ENCODE data around the gene ACSF3.

The ACSF3 gene

DNA sequence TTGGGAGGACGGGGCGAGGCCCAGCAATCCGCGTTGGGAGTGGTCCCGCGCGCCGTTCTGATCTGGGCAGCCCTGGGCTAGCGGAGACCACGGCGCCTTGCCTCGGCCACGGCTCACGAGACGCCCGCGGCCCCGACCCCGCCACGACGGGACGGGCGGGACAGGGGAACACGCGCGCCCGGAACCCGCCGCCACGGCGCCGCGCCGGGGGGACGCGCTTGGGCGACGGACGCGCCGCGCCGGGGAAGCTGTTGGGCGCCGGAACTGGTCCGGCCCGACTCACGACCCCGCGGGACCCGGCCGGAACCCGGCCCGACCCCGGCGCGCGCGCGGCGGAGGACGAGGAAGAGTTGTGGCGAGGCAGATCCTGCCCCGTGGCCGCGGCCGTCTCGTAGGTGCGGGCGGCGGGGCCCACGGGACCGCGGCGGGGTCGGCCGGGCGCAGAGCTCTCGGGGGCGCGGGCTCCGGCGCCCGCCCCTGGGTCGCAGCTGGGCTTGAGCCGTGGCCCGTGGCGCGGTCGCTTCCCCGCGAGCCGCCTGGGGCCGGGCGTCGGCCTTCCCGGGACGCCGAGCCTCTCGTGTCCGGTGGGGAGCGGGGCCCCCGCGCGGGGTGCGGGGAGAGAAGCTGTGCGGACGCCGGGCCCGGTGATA is at the start of gene ACSF3:
ACSF3 (plus strand) TSS at position 251 of the 650 bp plus-strand sequence. CDS start 6,830 bp downstream, outside the sequence.
- DNase-seq (ENCODE audit: low read depth in 2 of 3, low spot score in 1 of 3): peak; percentile 50 to 55 (median 52)

DNA sequence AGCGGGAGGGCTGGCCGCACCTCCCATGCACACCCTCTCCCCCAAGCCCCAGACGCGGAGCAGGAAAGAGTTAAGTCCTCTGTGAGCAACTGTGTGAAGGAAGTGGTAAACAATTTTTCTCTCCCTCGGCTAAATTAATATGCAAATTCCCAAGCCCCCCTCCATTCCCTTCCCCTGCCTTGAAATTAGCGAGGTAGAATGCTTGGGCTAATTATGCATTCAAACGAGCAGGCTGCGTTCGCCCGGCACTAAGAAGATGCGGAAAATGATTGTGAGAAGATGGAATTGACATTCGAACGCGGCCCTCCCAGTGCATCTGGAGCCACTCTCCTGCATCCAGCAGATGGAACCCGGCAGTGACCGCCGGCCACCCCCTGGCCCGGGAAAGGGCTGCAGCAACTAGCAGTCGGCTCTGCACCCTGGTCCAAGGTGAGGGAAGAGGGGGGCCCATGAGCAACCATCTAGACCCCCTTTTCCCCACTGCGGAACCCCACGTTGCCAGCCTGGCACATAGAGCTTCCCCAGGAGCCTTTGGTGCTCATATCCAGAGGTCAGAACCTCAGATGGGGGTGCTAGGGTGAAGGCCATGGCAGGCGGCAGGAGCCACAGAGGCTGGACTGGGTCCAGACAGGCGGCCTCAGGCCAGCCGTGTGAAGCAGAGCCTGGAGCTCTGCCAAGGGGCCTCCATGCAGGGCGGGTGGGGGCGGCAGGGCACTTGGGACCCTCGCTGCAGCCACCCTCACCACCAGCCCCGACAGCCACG is 49.1 kb upstream of the ACSF3 start:
- DNase-seq (ENCODE audit: low read depth in 2 of 3, low spot score in 1 of 3): no peak

DNA sequence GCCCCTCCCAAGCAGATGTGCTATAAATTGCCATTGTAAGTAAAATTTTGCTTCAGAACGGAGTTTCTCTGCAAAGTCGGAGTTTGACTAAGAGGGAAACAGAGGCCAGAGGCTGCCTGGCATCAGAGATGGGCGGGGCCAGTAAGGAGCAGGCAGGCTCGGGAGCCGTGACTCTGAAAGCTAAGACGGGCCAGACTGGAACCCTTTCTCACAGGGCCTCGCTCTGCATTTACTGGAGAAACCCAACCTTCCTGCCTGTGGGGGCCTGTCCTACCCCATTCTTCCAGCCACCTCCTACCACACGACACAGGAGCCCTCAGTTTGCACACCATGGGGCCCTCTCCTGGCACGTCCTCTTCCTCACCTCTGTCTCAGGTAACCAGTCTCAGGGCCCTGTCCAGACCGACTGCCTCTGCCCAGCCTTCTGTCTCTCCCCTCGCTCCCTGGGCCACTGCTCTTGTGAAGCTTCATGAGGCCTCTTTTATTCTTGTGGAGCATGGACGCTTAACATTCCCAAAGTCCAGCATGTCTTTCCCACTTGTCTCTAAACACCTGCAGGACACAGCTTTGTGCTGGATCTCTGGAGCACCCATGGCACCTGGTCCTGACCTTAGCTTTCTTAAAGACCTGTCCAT is 48.4 kb upstream of the ACSF3 start:
- DNase-seq (ENCODE audit: low read depth in 2 of 3, low spot score in 1 of 3): no peak

DNA sequence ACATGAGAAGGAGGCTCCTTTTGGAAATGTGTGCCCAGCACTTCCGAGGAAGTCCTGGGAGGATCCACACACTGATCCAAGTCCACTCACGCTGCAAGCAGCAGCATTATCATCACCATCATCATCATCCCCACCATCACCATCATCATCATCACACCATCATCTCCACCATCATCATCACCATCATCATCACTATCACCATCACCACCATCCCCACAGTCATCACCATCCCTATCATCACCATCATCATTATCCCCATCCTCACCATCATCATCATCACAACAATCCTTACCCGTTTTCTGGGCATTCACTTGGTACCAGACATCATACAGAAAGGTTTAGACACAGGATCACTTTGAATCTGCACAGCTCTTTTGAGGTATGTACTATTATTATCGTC is 47.8 kb upstream of the ACSF3 start:
- DNase-seq (ENCODE audit: low read depth in 2 of 3, low spot score in 1 of 3): no peak

DNA sequence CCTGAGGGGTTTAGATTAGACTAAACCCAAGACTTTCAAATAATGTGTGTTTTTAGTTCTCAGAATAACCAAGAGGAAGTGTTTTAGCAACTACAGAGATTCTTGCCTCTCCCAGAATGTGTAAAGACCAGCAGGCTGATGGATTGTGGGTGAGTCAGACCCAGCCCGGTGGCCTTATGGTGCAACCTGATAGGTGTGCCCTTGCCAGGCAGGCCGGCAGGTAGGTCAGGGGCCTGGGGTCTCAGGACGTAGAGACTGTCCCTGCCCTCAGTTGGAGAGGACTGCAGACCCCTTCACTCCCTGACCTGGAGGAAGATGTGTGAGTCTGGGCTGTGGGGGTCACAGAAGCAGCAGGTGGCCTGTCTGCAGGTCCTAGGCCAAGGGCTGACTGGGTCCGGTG is 47.2 kb upstream of the ACSF3 start:
- DNase-seq (ENCODE audit: low read depth in 2 of 3, low spot score in 1 of 3): no peak

DNA sequence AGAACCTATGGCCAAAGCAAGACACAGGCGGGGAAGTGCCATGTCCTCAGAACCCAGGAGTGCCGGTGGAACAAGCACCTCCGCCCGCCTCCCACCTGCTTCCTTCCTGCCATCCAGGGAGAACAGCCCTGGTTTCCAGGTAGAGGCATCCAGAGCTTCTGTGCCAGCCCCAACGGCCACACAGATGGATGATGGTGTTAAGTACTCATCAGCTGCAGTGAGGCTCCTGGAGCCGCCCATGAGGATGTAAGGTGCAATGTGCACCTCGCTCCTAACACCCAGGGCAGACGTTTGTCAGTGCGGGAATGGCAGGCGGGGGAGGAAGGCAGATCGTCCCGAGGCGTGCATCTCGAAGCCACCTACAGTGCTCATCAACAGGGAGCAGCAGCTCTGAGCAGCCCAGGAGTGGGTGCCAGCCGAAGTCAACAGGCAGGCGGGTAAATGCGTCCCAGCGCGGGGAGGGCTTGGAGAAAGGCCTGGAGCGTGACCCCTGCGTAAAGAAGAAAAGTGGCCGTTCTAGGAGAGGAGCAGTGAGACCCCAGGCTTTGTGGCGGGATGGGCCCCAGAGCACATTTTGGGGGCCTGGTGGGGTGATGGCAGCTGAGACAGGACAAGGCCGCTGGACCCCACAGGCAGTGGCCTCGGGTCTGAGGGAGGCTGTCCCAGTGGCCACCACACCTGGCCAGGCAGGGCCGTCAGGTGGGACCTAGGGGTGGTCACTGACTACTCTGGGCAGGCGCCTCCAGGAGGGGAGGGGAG is 46.1 kb upstream of the ACSF3 start:
- no peak for DNase-seq (ENCODE audit: low read depth in 2 of 3, low spot score in 1 of 3)

DNA sequence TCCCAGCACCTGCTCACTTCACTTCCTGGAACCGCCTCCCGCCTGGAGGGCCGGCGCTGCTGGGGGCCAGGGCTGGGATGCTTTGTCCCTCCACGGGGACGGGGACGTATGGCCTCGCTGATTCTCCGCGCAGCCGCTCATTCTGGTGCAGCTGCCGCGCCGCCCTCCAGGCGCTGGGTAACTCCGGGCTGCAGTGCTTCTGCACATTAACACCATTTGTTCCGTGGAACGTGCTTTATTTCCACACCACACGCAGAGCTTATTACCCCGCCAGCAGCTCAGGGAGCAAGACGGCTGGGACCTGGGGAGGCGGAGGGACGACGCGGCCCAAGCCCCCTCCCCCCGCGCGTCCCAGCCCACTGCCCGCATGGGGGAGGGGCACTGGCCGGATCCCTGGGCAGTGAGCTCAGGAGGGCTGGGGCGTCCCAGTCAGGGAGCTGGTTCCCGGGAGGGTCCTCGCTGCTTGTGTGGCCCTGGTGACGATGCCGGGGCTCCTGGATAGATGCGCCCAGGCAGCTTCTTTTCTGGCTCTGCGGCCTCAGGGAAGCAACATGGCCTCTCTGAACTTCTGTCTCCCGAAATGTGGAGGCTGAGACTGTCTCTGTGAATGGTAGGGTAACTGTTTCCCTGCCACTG is 45.4 kb upstream of the ACSF3 start:
- DNase-seq (ENCODE audit: low read depth in 2 of 3, low spot score in 1 of 3): no peak

DNA sequence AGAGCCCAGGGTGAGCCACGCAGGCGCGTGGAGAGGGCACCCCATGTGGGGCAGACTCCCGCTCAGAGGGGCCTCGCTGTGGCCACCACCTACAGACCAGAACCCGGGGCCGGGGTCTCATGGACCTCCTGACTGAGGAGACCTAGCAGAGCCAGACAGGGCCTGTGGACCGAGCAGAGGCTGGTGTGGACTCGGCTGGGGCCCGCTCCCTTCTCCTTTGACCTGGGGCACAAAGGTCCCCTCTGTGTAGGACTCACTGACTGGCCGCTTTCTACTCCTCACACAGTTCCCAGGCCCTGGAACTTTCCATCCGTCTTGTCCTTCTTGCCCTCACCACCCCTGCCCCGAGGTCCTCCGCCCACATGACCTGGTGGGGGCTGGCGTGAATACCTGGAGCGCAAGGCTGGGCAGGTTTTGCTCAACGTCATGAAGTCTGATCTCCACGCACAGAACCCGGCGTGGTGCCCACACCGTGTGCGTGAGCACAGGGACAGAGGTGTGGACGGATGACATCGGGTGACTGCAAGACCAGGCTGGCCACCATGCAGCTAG is 44.7 kb upstream of the ACSF3 start:
- no peak for DNase-seq (ENCODE audit: low read depth in 2 of 3, low spot score in 1 of 3)

DNA sequence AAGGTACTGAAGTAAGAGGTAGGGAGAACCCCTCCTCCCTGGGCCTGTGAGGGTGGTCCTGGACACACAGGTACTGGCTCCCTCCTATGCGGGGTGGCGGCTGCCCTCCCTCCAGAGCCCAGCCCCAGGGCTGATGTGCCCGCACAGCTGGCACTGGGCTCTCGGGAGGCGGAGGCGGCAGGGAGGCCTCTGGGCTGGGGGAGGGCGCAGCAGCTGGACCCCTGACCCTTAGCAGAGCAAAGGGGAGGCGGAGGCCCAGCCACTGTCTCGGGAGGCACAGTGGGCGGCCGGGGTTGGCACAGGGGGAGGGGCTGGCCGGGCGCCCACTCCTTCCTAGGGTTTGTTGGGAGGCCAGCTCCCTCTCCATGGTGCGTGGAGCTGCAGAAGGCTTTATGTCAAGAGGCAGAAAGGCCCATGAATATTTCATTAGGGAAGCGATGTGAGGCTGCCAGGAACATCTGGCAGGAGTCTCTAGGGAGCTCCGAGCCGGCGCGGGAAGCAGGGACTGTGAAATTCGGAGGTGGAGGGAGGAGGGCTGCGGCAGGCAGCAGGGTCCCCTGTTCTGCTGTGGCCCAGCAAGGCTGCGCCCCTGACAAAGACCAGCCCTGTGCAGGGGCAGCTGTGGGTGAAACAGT is 44.1 kb upstream of the ACSF3 start:
- no peak for DNase-seq (ENCODE audit: low read depth in 2 of 3, low spot score in 1 of 3)

DNA sequence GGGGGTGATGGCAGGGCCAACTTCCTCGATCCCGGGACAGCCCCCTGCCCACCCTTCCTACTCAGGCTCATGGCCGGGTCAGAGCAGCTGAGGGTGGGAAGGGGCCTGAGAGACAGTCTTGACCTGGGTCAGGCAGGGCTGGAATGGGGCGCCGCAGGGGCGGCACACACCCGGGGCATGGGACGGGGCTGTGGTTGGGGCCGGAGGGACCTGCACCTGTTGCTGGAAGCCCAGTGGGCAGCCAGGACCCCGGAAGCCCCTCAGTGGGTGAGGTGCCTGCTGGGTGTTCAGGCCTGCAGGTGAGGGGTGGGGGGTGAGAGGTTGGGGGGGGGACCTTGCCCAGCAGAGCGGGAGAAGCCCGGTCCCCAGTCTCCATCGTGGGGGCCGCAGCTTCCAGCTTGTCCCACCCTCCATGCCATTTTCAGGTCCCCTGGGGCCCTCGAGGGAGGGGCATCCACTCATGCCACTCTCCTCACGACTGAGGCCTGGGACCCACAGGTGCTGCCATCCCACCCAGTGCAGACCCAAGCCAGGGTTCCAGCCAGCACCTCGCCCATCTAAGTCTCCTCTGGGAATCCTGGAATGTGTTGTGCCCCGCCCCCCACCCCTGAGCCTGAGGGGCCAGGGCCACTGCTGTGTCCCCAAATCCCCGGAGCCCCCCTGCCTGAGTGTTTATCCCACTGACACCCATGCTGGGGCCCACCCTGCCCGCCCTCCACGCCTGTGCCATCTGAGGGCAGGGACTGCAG is 43.4 kb upstream of the ACSF3 start:
- no peak for DNase-seq (ENCODE audit: low read depth in 2 of 3, low spot score in 1 of 3)

DNA sequence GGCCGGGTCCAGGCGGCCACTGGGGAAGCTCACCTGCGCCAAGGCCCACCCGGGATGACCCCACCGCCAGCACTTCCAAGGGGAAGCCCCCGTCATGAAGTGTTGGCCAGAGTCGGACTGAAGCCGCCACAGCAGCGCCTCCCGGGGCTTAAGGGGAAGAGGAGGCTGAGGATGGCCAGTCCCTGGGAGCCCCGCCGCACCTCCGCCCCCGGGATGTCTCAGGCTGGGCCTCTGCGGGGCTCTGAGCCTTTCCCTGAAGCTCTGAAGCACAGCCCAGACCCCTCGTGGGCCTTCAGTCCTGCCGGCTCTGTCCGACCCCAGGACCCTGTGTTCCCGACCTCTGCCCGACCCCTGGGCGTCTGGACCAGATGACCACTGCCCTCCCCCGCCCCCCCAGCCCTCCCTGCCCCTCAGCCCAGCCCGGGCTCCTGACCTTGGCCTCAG is 42.8 kb upstream of the ACSF3 start:
- DNase-seq (ENCODE audit: low read depth in 2 of 3, low spot score in 1 of 3): no peak

DNA sequence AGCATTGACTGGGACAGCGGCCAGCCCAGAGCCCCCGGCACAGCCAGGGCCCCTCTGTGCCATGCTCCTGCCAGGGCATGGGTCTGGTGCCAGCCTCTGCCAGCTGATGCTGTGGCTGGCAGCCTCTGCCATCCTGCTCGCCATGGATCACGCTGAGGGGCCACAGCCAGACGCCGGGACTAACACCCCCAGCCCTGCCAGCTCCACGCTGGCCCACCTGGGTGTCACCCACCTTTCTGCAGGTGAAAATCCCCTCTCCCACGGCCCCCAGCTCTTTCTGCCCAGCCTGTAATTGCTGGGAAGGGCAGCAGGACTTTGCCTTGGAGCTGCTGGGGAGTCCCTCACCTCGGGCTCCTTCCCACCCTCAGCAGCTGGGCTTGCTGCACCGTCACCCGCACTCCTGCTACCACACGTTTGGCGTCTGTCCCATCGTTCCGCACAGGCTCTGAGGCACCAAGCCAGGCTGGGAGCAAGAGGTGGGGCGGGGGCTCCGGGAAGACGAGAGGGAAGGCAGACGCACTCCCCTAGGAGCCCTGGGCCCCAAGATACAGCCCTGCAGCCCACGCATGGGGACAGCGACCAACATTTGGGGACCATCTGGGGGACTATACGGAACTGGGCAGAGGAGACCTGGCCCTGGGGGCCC is 42.0 kb upstream of the ACSF3 start:
- DNase-seq (ENCODE audit: low read depth in 2 of 3, low spot score in 1 of 3): no peak

DNA sequence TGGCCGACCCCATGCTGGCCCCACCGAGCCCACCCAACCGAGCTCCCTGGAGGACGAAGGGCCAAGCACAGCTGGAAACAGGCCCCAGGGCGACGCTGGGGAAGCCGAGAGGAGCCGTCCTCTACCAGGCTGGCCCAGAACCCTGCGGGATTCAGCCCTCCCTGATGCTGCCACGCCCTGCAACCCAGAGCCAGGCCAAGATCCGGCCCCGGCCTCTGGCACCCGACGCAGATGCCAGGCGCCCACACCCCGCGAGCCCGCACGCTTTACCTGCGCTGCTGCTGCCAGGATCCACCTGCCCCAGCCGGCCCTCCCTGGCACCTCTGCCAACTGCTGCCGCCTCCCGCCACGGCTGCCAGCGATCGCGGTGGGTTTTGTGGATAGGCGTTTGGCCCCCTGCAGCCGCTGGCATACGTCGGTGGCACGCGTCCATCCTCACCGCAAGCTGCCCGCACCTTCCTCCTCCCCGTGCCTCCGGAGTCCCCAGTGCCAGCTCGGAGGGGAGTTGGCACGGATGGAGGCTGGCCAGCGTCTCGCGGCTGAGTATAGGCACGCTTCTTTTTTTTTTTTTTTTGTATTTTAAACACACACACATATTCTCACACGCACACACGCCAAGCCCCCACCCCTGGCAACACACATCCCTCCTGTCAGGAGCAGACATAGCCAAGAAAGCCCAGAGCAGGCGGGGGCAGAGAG is 41.3 kb upstream of the ACSF3 start:
- DNase-seq (ENCODE audit: low read depth in 2 of 3, low spot score in 1 of 3): no peak

DNA sequence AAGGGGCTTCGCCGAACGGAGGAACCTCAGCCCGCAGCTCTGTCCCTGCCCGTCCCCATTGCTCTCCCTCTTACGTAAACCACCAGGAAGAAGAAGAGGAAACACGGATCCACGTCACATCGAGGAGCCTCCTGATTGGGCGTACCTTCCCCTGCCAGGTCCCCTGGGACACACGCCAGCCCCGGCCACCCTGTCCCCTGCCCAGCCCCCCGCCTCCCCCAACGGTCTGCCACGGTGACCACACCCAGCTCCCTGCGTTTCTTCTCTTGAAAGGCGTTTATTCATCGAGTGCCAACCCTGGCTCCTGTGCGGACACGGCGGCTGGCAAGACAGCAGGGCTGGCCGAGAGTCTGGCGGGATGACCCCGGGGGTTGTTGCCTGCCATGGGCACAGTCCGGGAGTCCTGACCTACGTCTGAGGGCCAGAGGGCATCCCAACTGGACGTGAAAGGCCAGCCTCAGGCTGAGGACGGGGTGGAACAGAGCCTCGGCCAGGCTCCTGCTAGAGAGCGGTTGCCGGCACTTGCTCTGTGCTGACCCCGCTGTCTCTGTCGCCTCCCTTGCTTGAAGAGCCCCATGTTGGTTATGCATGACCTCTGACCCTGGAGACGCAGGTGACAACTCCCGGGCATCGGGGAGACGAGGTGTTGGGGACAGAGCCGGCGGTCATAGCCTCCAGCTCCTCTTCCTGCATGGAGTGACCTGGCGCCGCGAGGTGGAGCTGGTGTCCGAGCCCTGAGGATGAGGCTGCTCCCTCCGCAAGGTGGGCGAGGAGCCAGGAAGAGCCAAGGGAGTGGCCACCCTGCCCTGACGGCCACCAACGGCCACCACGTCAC is 40.5 kb upstream of the ACSF3 start:
- no peak for DNase-seq (ENCODE audit: low read depth in 2 of 3, low spot score in 1 of 3)

DNA sequence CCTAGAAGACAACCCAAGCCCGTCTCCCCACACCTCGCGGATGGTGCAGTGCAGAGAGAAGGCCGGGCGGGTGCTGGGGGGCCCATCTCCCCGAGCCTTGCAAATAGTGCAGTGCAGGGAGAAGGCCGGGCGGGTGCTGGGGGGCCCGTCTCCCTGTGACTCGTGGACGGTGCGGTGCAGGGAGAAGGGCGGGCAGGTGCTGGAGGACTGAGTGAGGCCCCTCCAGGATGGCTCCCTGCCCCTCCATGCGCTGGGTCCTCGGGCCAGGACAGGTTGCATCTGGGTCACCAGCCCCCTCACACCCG is 40.0 kb upstream of the ACSF3 start:
- no peak for DNase-seq (ENCODE audit: low read depth in 2 of 3, low spot score in 1 of 3)

DNA sequence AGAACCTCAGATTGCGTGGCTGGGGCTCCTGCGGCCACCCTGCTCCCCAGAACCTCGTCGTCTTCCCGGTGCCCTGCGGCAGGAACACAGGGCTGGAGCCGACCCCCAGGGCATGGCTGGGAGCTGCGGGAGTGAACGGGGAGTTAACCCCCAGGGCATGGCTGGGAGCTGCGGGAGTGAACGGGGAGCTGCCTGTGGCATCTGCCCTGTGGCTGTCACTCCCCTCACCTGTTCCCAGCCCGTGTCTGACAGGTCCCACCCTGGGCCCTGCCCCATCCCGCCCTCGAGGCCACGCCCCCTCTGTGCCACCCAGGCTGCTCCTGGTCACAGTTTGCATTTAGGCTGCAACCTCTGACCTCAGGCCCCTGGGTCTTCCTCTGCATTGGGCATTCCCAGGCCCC is 39.4 kb upstream of the ACSF3 start:
- no peak for DNase-seq (ENCODE audit: low read depth in 2 of 3, low spot score in 1 of 3)

DNA sequence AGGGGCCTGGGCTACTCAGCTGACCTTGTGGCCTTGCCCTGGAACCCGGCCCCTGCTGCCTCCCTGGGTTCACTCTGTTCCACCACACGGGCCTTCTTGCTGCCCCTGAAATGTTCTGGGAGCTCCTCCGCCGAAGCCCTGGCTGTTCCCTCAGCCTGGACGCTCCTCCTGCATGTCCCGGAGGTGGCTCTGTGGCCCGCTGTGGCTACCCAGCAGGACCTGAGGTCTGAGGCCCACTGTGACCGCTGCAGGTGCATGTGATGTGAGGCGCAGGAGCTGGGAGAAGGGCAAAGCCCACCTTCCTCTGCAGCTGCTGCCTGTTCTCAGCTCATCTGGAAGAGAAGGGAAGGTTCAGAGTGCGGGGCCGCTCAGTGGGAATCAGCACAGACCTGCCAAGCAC is 38.9 kb upstream of the ACSF3 start:
- no peak for DNase-seq (ENCODE audit: low read depth in 2 of 3, low spot score in 1 of 3)

DNA sequence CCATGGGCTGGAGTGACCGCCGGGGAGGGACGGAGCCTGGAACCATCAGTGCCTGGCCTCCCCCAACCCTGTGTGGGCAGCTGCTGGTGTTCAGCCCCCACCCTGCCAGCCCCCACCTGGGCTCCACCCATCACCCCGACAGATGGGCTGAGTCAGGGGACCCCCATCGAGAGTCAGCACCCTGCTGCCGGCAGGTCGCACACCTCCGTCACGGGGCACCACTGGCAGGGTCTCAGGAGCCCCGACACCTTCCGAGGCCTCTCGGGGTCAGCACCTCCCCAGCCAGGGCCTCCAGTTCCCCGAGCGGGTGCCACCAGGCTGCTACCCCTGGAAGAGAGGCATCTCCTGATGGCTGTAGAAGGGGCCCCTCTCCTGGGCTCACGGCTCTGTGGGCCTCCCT is 38.3 kb upstream of the ACSF3 start:
- no peak for DNase-seq (ENCODE audit: low read depth in 2 of 3, low spot score in 1 of 3)

All from stimulated activated CD4-positive, alpha-beta T cell treated with anti-CD3 and anti-CD28 coated beads, Interleukin-12 subunit alpha, Interleukin-12 subunit beta, amount 100 ng/mL, for 48 hours (primary cell).